Dermis blood vessel endothelial cell (primary cell): ENCODE data around the gene WIZ. TPM values are rescaled to one million over a fixed set of nuclear protein-coding genes. Genes with fewer than 3 reads are reported as not detected.

ENCODE experiments used
- DNase-seq: peaks from one replicate; pipeline ENCODE4 v3.0.0; 2010
- total RNA-seq: library from RNA; depleted of rRNA; stranded (reverse); fragments of >200 nt; gene quantifications from 2 replicates; pipeline ENCODE4 v1.2.3, GENCODE V29; 2014

Gene WIZ
- total RNA-seq, 1 donor from 2014 or later, result 9.2 TPM

DNA sequence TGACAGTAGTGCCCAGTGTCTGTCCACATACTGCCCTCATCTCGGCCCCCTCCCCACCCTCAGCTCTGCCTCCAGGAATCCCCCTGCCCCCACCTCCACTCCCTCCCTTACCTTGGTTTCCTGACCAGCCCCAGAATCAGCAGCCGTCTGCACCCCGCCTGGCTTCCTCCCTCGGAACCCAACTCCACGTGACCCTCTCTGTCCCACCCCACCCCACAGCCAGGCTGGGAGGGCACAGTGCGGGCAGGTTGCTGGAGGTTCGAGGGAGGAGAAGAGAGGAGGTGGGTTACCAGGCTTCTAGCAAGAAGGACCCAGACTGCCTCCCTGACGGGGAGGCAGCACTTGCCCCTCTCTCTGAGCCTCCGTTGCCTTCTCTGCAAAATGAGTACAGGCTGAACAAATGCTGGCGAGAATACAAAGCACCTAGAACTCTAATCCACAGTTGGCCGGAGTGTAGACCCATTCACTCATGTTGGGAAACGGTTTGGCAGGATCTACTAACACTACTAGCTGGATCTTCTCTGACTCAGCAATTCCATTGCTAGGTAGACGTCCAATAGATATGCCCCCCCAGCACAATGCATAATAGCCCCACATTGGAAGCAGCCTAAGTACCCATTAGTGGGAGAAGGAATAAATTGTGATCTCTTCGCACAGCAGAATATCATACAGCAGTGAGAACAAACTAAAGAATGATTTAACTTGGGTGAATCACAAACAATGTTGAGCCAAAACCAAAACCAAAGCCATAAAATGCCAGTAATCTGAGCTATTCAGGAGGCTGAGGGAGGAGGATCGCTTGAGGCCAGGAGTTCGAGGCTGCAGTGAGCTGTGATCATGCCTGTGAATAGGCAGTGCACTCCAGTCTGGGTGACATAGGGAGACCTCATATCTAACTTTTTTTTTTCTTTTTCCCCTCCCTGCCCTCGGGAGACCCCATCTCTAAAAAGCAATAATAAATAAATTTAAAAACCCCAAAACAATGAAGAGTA, 14.9 kb upstream of the WIZ start, which contains the start of gene RASAL3:
RASAL3 (minus strand) TSS at position 151 of the 992 bp plus-strand sequence. CDS start 186 bp downstream, outside the sequence.
- DNase-seq, result peak; percentile 47

- peak; percentile 31 for DNase-seq
These were observed 14.2 kb upstream of the WIZ start for GRCh38 chr19:15463861-15464371.

DNA sequence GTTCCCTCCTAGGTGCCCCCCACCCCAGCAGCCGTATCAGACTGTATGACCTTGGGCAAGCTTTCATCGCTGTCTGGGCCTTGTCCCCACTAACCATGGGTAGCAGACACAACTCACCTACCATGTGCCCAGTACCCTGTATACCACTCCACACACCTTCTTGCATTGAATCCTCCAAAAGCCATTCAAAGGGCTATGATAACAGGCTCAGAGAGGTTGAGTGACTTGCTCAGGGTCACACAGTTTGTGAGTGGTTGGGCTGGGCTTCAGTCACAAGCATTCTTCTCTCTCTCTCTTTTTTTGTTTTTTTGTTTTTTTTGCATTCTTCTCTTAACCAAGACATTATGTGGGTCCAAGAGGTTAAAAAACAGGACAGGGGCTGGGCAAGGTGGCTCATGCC, 11.9 kb upstream of the WIZ start:
- no peak for DNase-seq

- DNase-seq, result no peak
These were observed 8.1 kb upstream of the WIZ start for GRCh38 chr19:15457701-15458484.

DNA sequence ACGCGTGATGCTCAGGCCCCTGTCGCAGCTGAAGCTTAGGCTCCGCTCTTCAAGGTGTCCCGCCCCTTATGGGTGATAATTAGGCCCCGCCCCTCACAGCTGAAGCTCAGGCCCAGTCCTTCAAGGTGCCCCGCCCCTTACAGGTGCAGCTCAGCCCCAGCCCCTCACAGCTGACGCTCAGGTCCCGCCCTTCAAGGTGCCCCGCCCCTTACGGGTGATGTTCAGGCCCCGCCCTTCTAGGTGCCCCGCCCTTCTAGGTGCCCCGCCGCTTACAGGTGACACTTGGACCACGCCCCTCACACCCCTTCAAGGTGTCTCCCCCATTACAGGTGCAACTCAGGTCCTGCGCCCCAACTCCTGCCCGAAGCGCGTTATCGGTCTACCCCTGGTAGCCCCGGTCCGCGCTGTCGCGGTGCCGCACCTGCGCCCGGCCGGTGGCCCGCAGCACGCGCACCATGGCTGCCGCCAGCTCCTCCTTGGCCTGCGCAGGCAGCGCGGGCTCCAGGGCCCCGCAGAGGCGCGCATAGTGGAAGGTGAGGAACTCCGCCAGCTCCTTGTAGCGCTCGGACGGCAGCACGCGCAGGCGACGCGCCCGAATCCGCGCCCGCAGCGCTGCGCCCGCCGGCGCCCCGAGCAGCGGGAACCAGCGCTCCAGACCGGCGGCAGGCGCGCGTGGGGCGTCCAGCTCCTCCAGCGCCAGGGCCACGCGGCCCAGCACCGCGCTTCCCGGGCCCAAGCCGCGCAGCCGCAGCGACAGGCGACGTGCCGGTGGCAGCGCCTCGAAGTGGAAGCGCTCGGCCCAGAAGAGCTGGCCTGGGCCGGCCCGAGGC, 7.3 kb upstream of the WIZ start:
- DNase-seq, result no peak

- DNase-seq, result no peak
These were observed 6.7 kb upstream of the WIZ start for GRCh38 chr19:15456441-15456840.

GRCh38 chr19:15455996-15456395, 6.2 kb upstream of the WIZ start:
- no peak for DNase-seq

DNA sequence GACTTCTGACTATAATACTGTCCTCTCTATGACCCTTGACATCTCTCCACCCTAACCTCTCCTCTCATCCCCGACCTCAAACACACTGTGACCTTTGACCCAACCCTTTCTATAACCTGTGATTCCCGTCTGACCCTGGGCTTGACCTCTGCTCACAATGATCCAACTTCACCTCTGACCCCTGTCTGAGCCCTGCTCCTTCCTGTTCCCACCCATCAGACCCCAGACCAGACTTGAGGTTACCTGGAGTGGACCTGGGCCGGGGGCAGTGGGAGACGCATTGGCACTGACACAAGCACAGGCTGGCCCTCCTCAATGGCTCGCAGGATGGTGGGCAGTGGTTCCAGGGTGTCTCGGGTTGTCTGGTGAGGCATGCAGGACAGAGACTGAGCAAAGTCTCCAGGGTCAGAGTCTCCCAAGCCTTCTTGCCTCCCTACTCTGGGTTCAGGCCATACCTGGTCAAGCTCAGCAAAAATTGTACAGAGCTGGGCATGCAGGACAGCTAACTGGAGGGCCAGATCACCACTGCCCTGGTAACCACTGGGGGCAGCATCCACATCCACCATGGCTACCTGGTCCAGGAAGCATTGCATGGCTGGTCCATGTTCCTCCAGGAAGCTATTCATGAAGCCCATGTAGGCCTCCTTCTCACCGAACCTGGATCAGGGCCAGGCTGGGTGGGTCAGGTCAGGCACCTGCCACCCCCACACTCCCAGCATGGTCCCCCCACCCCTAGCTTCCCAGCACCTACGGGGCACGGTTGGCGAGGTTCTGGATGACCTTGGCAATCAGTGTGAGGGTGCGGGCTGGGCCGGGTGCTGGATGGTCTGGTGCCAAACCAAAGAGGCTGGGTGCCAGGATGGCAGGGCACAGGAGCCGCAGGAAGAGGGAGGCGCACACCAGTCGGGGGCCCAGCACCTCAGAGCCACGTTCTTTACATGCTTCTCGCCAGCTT, 4.4 kb upstream of the WIZ start:
- DNase-seq, result no peak

DNA sequence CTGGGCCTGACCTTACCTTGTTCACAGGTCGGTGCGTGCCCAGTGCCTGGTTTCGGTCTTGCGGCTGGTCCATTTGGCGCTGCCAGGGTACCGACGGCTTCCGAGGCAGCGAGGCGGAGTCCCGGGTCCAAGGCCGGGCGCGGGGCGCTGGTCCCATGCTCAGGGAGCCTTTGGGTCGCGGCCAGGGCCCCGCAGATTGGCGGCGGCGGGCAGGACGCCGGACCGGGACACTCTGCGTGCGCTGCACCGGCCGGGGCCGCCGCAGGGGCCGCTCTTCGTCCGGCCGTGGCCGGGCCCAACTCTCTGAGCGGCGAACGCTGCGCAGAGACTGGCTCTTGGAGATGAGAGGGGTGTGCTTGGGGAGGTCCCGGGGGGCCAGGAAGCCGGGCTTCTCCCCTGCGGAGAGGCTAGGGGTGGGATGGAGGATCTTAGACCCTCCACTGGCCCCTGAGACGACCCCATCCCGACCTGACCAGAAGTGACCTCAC, 3.4 kb upstream of the WIZ start:
- peak; percentile 51 for DNase-seq

GRCh38 chr19:15452111-15453047, 2.6 kb upstream of the WIZ start:
- DNase-seq, result peak; percentile 93

DNA sequence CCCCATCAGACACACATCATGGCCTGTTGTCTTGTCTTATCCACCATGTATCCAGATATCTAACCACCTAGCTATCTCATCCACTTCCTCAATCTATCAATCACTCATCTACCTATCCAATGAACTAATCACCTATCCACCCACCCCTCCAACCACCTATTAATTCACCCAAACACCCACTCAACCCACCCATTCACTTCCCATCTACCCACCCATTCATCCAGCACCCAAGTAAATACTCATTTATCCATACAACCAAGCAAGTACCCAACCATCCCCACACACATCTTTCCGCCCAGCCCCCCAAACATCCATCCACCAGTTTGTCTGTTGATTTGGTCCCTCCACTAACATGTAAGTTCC, 753 bp upstream of the WIZ start:
- no peak for DNase-seq

GRCh38 chr19:15448778-15449619, 757 bp downstream of the WIZ start:
- DNase-seq, result no peak

DNA sequence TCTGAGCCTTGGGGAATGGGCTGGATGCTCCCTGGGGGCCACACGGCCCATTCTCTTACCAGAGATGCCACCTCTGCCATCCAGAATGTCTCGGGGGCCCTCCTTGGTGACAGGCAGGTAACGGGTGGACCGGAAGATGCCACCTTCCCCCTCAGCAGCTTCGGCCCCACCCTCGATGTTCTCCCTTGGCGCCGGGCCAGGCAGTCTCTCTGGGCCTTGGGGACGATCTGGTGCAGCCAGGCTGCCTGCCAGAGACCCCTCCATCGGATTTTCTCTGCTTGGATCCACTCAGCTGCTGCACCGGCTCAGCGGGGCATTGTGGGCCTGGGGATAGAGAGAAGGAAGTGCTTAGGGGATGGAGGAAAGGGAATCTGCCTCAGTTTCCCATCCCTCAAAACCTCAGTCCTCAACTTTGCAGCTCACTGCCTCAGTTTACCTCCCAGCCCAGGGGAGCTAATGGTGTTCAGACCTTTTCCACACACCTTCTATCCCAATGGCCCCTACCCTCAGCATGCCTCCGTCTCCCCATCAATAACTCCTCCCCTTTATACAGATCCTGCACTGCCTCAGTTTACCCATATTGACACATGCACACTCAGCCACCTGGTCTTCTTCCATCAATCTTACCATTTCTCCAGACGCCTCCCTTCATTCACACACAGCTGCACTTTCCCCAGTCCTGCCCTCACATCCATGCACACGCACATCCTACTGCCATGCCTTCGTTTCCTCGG, 1.5 kb downstream of the WIZ start:
- DNase-seq, result no peak

DNA sequence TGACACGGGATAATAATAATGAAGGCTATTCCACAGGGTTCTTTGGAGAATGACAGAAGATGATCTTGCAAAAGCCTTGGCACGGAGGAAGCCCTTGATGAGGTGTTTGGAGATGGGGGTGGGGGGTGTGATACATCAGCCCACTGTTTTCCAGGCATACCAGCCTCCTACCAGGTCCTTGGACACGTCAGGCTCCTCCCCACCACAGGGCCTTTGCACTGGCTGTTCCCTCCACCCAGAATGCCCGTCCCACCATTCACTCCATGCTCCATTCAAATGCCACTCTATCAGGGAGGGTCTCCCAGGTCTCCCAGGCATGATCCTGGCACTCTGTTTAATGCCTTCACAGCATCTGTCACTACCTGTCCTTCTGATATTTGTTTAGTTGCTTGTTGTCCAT, 2.7 kb downstream of the WIZ start:
- DNase-seq, result no peak

GRCh38 chr19:15445807-15446376, 3.9 kb downstream of the WIZ start:
- DNase-seq, result no peak

- DNase-seq, result no peak
These were observed 4.5 kb downstream of the WIZ start for GRCh38 chr19:15445227-15445605.

- no peak for DNase-seq
These were observed 5.1 kb downstream of the WIZ start for GRCh38 chr19:15444505-15445226.
